Brain microvascular endothelial cell (primary cell): Measurements from ENCODE around the gene RANBP3.

Experiments used
- DNase-seq: peaks from one replicate; pipeline ENCODE4 v3.0.0-alpha.2; 2020
- H3K27ac ChIP-seq: fragments of 250-450 bp; sonication (Bioruptor Pico); 2 replicates; pipeline ENCODE4 v1.5.1; 2020; ENCODE audit warnings: mild to moderate bottlenecking, moderate library complexity
- H3K27me3 ChIP-seq: fragments of 250-450 bp; sonication (Bioruptor Pico); replicated peaks from 2 replicates; pipeline ENCODE4 v1.5.1; 2020; ENCODE audit warnings: mild to moderate bottlenecking
- H3K36me3 ChIP-seq: fragments of 250-450 bp; sonication (Bioruptor Pico); replicated peaks from 2 replicates; pipeline ENCODE4 v1.5.1; 2020; ENCODE audit warnings: mild to moderate bottlenecking
- H3K4me3 ChIP-seq: 2 replicates; pipeline ENCODE4 v1.5.1; 2011; ENCODE audit warnings: low read depth, mild to moderate bottlenecking, control low read depth, low read length, moderate library complexity
- CTCF ChIP-seq: IDR thresholded peaks from 2 replicates; pipeline ENCODE4 v1.5.1; 2011; ENCODE audit warnings: low read depth, mild to moderate bottlenecking, moderate library complexity, low read length, control low read depth, inconsistent platforms; ENCODE audit errors: missing control alignments
- in situ Hi-C: cut with HindIII; loops from 2 replicates; pipeline ENCODE4 v1.10.0; 2017; ENCODE audit warnings: low sequenced_read_pairs, low pct_ligation_motif_present

RANBP3 gene

GRCh38 chr19:5951338-5951861 lies 26.5 kb downstream of the RANBP3 start:
- in situ Hi-C loops: no loop called here
- Histone ChIP-seq H3K36me3 (peaks cover 4% of the 10 kb centered on the region), H3K4me3 (no peak overlapping the region), H3K27me3 (no peaks in the 10 kb centered on the region), H3K27ac (no peak overlapping the region)
- DNase-seq: no peak
- TF ChIP-seq CTCF: no peak

GRCh38 chr19:5950741-5951140 lies 27.2 kb downstream of the RANBP3 start:
- Histone ChIP-seq H3K36me3 (peaks cover 4% of the 10 kb centered on the region), H3K27me3 (no peaks in the 10 kb centered on the region), H3K4me3 (no peak overlapping the region), H3K27ac (no peak overlapping the region)
- DNase-seq: no peak
- in situ Hi-C loops: no loop called here
- no peak for TF ChIP-seq CTCF

- H3K36me3 ChIP-seq: peaks cover 4% of the 10 kb centered on the region
- no peaks in the 10 kb centered on the region for H3K27me3 ChIP-seq
- H3K27ac ChIP-seq: no peak overlapping the region
- H3K4me3 ChIP-seq: no peak overlapping the region
- no peak for DNase-seq
- TF ChIP-seq CTCF: no peak
- in situ Hi-C loops: no loop called here
These were observed 28.1 kb downstream of the RANBP3 start for GRCh38 chr19:5949792-5950305.

- no peak overlapping the region for H3K27ac ChIP-seq
These were observed 29.0 kb downstream of the RANBP3 start for GRCh38 chr19:5948752-5949564.

GRCh38 chr19:5947435-5947834 lies 30.5 kb downstream of the RANBP3 start:
- in situ Hi-C loops: no loop called here

More at GRCh38 chr19:5948752-5949564, 29.0 kb downstream of the RANBP3 start:
- peaks cover 4% of the 10 kb centered on the region for H3K36me3 ChIP-seq
- H3K27me3 ChIP-seq: no peaks in the 10 kb centered on the region
- H3K4me3 ChIP-seq: no peak overlapping the region
- in situ Hi-C loops: no loop called here
- no peak for DNase-seq
- TF ChIP-seq CTCF: no peak

More at GRCh38 chr19:5947435-5947834, 30.5 kb downstream of the RANBP3 start:
- no peak overlapping the region for H3K27ac ChIP-seq
- H3K4me3 ChIP-seq: no peak overlapping the region
- TF ChIP-seq CTCF: no peak
- no peaks in the 10 kb centered on the region for H3K27me3 ChIP-seq
- peak; percentile 57 for DNase-seq
- peaks cover 4% of the 10 kb centered on the region for H3K36me3 ChIP-seq
